Activated T-helper 17 cell treated with anti-CD3 and anti-CD28 coated beads, Interleukin-2, amount 50 U/mL, for 72 hours (primary cell): ENCODE data around the gene RNASE8. TPM values are rescaled to one million over a fixed set of nuclear protein-coding genes. Genes with fewer than 3 reads are reported as not detected.

Source experiments
- ATAC-seq: fragments of 150-1000 bp; cut with Tn5 transposase; replicated peaks from 2 replicates; pipeline ENCODE4 v1.10.0; 2021; ENCODE audit warnings: mild to moderate bottlenecking, moderate library complexity
- H3K27ac Mint-ChIP-seq: one replicate; pipeline ENCODE4 v1.8.0; 2022; ENCODE audit warnings: mixed read lengths
- H3K27me3 Mint-ChIP-seq: one replicate; pipeline ENCODE4 v1.8.0; 2022; ENCODE audit warnings: mixed read lengths
- H3K36me3 Mint-ChIP-seq: one replicate; pipeline ENCODE4 v1.8.0; 2022; ENCODE audit warnings: low read depth, mild to moderate bottlenecking, mixed read lengths
- H3K4me1 Mint-ChIP-seq: one replicate; pipeline ENCODE4 v1.8.0; 2022; ENCODE audit warnings: mixed read lengths
- H3K4me3 Mint-ChIP-seq: one replicate; pipeline ENCODE4 v1.8.0; 2022; ENCODE audit warnings: mild to moderate bottlenecking, mixed read lengths
- H3K9me3 Mint-ChIP-seq: one replicate; pipeline ENCODE4 v1.8.0; 2022; ENCODE audit warnings: mixed read lengths
- total RNA-seq, 2 donors: library from RNA; stranded (reverse); gene quantifications; one replicate each; pipeline ENCODE4 v1.2.3, GENCODE V29; 2022

The RNASE8 gene
- total RNA-seq, 2 donors from 2014 or later, result not detected

DNA sequence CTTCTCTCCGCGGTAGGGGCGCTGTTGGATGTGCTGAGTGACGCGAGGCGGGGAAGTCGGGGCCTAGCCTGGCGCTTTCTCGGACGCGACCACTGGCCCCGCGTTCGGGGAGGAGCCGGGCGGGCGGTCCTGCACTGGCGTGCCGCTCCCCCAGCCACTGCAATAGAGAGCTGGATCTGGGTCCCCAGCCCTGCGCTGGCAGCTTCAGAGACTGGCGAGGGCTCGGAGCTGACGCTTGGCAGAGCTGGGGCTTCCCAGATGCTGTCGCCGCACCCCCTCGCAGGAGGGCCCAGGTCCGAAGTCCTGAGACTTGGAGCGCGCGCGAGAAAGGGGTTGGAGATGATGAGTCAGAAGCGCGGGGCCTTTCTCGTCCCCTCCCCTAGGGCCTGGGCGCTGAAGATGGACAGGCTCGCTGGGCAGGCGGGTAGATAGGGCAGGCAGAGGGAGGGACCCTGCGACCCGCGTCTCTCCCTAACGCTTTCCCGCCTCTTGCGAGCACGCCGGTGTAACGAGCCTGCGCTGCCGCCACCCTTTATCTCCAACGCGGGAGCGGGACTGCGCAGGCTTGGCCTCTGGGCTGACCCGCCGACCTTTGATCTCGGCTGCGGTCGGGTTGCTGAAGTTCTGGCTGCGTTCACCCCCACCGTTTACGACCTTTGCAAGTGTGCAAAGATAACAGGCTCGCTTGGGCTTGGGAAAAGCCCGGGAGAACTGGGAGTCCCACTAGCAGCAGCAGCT, 46.3 kb downstream of the RNASE8 start:
- H3K9me3 Mint-ChIP-seq, result no peaks in the 10 kb centered on the region
- peak; percentile 89 for ATAC-seq
- peaks cover 32% of the 10 kb centered on the region for H3K4me1 Mint-ChIP-seq
- peak overlapping the region; percentile 85 for H3K27ac Mint-ChIP-seq
- H3K36me3 Mint-ChIP-seq, result no peaks in the 10 kb centered on the region
- H3K27me3 Mint-ChIP-seq, result no peaks in the 10 kb centered on the region
- H3K4me3 Mint-ChIP-seq, result peak overlapping the region; percentile 84

DNA sequence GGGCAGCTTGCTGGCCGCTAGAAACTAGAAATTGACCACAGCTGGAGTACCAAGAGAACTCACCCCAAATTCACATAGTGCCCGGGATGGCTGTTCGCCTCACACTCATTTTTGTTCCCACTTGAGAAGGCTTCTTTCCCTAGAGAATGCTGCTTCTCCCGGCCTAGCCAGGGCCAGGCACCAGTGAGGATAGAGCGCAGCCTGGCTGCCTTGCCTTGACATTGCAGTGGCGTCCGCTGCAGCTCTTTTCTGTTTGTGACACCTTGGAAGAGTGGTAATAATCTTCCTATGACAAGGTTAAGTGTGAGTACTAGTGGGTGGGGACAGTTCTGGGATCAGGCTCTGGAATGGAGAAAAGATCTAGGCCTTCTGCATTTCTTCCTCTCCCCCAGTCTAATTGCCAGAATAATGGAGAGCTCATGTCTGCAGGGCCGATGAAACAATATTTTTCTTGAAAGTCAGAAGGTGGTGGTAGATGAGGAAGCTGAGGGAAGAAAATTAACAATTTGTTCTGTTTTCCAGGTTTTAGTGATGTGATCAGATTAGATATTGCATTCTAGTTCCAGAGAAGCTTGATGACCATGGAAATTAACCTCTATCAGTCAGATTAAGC, 46.9 kb downstream of the RNASE8 start:
- H3K4me3 Mint-ChIP-seq, result peak overlapping the region; percentile 84
- peak overlapping the region; percentile 85 for H3K27ac Mint-ChIP-seq
- no peaks in the 10 kb centered on the region for H3K9me3 Mint-ChIP-seq
- ATAC-seq, result peak; percentile 56
- no peaks in the 10 kb centered on the region for H3K36me3 Mint-ChIP-seq
- no peaks in the 10 kb centered on the region for H3K27me3 Mint-ChIP-seq
- H3K4me1 Mint-ChIP-seq, result peaks cover 32% of the 10 kb centered on the region

DNA sequence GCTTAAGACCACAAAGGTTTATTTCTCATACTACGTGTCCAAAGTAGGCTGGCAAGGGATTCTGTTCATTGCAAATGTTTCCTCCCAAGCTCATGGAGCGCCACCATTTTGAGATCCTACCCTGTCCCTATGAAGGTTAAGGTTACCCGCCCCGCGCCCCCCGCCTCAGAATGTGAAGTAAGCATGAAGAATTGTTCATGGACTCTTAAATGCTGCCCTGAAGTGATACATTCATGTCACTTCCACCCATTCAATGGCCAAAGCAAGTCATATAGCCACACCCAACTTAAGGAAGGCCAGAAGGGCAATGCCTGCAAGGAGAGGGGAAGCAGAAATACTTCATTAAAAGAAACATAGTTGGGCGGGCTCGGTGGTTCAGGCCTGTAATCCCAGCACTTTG, 47.5 kb downstream of the RNASE8 start:
- Mint-ChIP-seq H3K27ac (peak overlapping the region; percentile 85), H3K36me3 (no peaks in the 10 kb centered on the region), H3K4me1 (peaks cover 36% of the 10 kb centered on the region)

DNA sequence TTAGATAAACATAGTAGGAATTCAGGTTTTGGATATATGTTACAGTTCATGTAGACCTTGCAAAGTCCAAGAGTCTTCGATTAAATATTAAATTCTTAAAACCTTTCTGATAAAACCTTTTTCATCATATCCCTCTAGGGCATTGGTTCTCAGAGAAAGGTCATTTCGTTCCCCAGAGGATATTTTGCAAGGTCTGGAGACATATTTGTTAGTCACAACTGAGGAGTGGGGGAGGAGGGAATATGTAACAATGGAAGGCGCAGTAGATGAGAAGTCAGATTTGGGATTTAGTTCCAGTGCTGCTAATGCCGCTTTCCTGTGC, 48.5 kb downstream of the RNASE8 start:
- ATAC-seq, result no peak
- Mint-ChIP-seq H3K9me3 (no peaks in the 10 kb centered on the region), H3K4me3 (peak overlapping the region; percentile 47), H3K27ac (no peak overlapping the region), H3K36me3 (no peaks in the 10 kb centered on the region), H3K4me1 (peaks cover 34% of the 10 kb centered on the region), H3K27me3 (no peaks in the 10 kb centered on the region)

More for the DNA sequence above, 47.5 kb downstream of the RNASE8 start:
- Mint-ChIP-seq H3K4me3 (peak overlapping the region; percentile 84), H3K9me3 (no peaks in the 10 kb centered on the region), H3K27me3 (no peaks in the 10 kb centered on the region)
- ATAC-seq, result no peak

DNA sequence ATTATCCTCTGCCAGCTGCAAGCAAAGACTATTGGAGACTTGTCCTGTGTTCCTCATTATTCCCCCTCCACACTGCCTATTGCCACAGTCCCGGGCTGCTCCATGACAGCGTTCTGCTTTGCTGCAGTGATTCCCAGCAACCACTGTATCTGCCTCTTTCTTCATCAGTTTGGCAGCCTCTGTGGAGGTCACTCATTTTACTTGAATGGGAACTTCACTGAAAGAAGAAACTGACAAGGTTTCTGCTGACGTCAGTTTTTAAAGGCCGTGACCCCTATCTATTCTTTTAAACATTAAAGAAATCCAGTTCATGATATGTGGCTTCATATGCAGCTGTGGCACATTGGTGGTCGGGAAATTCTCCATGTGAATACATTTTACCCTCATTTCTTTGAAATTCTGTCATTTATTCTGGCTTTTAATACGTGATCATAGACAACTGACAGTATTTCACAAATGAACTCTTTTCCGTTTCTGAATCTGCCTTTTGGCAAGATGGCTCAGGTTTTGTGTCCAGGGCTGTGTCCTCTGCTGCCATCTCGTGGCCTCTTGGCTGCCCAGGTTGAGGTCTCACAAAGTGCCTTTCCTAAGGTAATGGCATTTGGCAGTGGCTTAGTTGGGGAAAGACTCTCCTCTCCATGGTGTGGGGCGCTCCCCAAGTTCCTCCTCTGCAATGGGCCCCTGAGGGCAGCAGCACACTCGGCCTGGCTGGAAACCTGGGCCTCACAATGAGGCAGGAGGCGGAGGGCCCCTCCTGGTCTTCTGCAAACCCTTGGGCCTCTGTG, 49.1 kb downstream of the RNASE8 start:
- peak overlapping the region; percentile 70 for H3K27ac Mint-ChIP-seq
- H3K9me3 Mint-ChIP-seq, result no peaks in the 10 kb centered on the region
- H3K36me3 Mint-ChIP-seq, result no peaks in the 10 kb centered on the region
- no peaks in the 10 kb centered on the region for H3K27me3 Mint-ChIP-seq
- H3K4me1 Mint-ChIP-seq, result peaks cover 34% of the 10 kb centered on the region
- H3K4me3 Mint-ChIP-seq, result peak overlapping the region; percentile 47
- ATAC-seq, result no peak

DNA sequence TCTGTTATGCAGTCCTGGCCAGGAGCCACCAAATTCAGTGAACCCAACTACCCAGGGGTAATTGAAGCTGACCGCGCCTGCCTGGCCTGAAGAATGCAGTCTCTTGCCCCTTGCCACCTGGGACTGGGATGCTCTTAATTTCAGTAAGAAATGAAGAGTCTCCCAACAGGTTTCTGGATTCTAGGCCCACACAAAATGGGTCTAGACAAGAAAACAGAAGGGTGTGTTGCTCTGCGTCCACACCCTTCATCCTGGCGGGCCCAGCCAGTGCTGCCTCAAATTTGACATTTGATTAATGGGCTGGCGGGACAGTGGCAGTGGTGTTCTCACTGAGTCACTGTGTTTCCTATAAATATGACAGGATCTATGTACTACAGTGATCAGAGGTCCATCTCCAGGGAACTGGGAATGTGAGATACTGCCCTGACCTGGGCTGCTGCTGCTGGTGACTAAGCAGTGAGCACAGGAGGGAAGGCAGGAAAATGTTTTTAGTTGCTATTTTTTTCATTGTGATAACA, 49.7 kb downstream of the RNASE8 start:
- ATAC-seq, result no peak
- no peaks in the 10 kb centered on the region for H3K27me3 Mint-ChIP-seq

More for the DNA sequence above, 49.7 kb downstream of the RNASE8 start:
- Mint-ChIP-seq H3K27ac (peak overlapping the region; percentile 70), H3K4me3 (peak overlapping the region; percentile 47), H3K4me1 (peaks cover 27% of the 10 kb centered on the region), H3K9me3 (no peaks in the 10 kb centered on the region), H3K36me3 (no peaks in the 10 kb centered on the region)

Other genes starting within 250 kb of the RNASE8 start
- not detected for gene RNASE3, start 166.4 kb upstream of the RNASE8 start, total RNA-seq
- not detected for gene RNASE2, start 102.3 kb upstream of the RNASE8 start, total RNA-seq
- gene METTL17, start 67.8 kb upstream of the RNASE8 start, total RNA-seq, result 100 to 1,000 TPM in 1 of 2 donors, 10 to 100 TPM in 1; 83.2 to 102 TPM
- gene SLC39A2, start 58.5 kb upstream of the RNASE8 start, total RNA-seq, result under 1 TPM; 0.24 to 0.30 TPM
- gene NDRG2, start 32.8 kb upstream of the RNASE8 start, total RNA-seq, result 1 to 10 TPM; 4.1 to 5.4 TPM
- gene TPPP2, start 27.6 kb upstream of the RNASE8 start, total RNA-seq, result not detected
- gene RNASE13, start 23.0 kb upstream of the RNASE8 start, total RNA-seq, result not detected
- gene RNASE7, start 15.5 kb upstream of the RNASE8 start, total RNA-seq, result not detected
- gene ARHGEF40, start 12.5 kb downstream of the RNASE8 start, total RNA-seq, result under 1 TPM in 1 of 2 donors, not detected in 1; 0.26 TPM
- 10 to 100 TPM in 1 of 2 donors, 1 to 10 TPM in 1; 9.6 to 18.3 TPM for gene ZNF219, start 40.8 kb downstream of the RNASE8 start, total RNA-seq
- gene TMEM253, start 43.2 kb downstream of the RNASE8 start, total RNA-seq, result not detected
- gene OR5AU1, start 98.2 kb downstream of the RNASE8 start, total RNA-seq, result not detected
- 100 to 1,000 TPM; 720 to 984 TPM for gene HNRNPC, start 211.6 kb downstream of the RNASE8 start, total RNA-seq
- not detected for gene RPGRIP1, start 222.3 kb downstream of the RNASE8 start, total RNA-seq